Left kidney (tissue), 8 donors: Measurements from ENCODE around the gene GATD1. TPM values are rescaled to one million over a fixed set of nuclear protein-coding genes. Genes with fewer than 3 reads are reported as not detected.

Source experiments
- DNase-seq: peaks from one replicate; pipeline ENCODE4 v3.0.0-alpha.2; 2013
- long read RNA-seq, 8 donors: transcript quantifications; one replicate each; lab custom pipeline, GENCODE V29; 2026
- polyA plus RNA-seq: library from polyadenylated mRNA; unstranded; fragments of 120-200 nt; gene quantifications from one replicate; pipeline ENCODE4 v1.2.1, GENCODE V29; 2013; ENCODE audit not compliant: insufficient read length

The GATD1 gene, protein sequence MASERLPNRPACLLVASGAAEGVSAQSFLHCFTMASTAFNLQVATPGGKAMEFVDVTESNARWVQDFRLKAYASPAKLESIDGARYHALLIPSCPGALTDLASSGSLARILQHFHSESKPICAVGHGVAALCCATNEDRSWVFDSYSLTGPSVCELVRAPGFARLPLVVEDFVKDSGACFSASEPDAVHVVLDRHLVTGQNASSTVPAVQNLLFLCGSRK
- polyA plus RNA-seq, result 65.7 TPM
- long read RNA-seq, donor 1, full-length matches to known transcripts, result 5 of 5 reads
- long read RNA-seq, donor 1, partial matches to known transcripts, result 0 of 5 reads
- long read RNA-seq, donor 1, other reads (novel, unspliced or antisense), result 0 of 5 reads
- long read RNA-seq, donor 2, full-length matches to known transcripts, result 9 of 16 reads
- long read RNA-seq, donor 2, partial matches to known transcripts, result 7 of 16 reads
- long read RNA-seq, donor 2, other reads (novel, unspliced or antisense), result 0 of 16 reads
- long read RNA-seq, donor 3, full-length matches to known transcripts, result 9 of 9 reads
- long read RNA-seq, donor 3, partial matches to known transcripts, result 0 of 9 reads
- long read RNA-seq, donor 3, other reads (novel, unspliced or antisense), result 0 of 9 reads
- long read RNA-seq, donor 4, full-length matches to known transcripts, result 1 of 7 reads
- long read RNA-seq, donor 4, partial matches to known transcripts, result 6 of 7 reads
- long read RNA-seq, donor 4, other reads (novel, unspliced or antisense), result 0 of 7 reads
- long read RNA-seq, donor 5, full-length matches to known transcripts, result 7 of 7 reads
- long read RNA-seq, donor 5, partial matches to known transcripts, result 0 of 7 reads
- long read RNA-seq, donor 5, other reads (novel, unspliced or antisense), result 0 of 7 reads
- long read RNA-seq, donor 6, full-length matches to known transcripts, result 6 of 13 reads
- long read RNA-seq, donor 6, partial matches to known transcripts, result 7 of 13 reads
- long read RNA-seq, donor 6, other reads (novel, unspliced or antisense), result 0 of 13 reads
- long read RNA-seq, donor 7, full-length matches to known transcripts, result 16 of 16 reads
- long read RNA-seq, donor 7, partial matches to known transcripts, result 0 of 16 reads
- long read RNA-seq, donor 7, other reads (novel, unspliced or antisense), result 0 of 16 reads
- long read RNA-seq, donor 8, result 0 reads

DNA sequence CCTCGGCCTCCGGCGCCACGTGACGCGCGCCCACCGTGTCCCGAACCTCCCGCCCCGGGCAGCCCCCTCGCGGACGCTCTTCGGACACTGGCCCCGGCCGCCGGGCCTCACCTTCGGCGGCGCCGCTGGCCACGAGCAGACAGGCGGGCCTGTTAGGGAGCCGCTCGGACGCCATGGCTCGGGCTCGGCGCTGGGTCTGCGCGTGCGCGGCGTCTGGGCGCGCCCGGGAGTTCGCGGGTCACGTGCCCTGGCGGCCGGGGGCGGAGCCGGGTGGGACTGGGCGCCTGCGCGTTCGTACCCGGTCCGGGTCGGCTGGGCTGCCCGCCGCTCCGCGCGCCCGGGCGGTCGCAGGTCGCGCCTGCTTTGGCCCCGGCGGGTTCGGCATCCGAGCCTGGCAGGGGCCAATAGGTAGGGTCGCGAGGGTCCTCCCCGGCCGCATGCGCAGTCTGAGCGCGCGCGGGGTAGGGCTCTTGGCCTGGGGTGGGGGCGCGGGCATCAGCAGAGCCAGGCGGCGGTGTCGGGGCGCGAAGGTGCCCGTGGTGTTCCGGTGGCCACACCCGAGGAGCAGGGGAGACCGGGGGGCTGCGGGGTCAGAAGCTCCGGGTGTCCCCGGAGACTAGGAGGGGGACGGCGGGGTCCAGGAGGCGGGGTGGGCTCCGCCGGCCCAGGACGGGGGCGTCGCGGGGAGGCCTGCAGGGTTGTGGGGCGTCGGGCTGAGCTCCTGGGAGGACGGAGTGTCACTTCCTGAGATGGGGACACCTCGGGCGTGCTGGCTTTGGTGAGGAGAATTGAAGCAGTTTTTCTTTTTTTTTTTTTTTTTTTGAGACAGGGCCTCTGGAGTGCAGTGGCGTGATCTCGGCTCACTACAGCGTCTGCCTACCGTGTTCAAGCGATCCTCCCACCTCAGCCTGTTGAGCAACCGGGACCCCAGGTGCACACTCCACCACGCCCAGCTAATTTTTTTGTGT, at the start of gene GATD1:
Gene GATD1 (minus strand): TSS at position 200 of the 968 bp plus-strand sequence. CDS start 25 bp downstream, at position 175.
- DNase-seq, result peak; percentile 90

DNA sequence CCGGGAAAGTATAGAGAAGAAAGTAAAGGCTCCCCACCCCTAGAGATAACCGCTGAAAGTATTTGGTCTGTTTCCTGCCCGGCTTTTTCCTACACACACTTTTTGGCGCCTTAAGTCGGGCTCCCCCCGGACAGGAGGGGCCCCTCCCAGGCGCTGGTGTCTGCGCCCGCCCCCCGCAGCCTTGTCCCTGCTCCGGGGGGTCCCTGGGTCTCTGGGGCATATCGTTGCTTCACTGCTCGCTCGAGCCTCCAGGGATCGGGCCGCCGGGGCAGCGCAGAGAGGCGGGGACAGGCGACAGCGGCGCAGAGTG, 49.5 kb upstream of the GATD1 start:
- no peak for DNase-seq

DNA sequence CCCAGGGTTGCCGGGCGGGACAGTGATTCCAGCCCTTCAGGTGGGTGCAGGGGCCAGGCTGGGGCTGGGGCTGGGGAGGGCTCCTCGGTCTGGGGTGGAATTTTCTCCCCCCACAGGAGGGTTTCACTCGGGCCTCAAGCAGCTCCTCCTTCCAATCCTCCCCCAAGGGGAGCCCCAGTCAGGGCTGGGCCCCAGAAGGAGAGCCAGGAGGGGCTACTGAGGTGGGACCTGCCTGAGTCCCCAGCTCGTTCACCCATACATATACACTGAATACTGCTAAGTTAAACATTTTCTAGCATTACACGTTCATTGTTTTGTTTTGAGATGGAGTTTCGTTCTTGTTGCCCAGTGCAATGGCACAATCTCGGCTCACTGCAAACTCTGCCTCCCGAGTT, 48.9 kb upstream of the GATD1 start:
- DNase-seq, result no peak

DNA sequence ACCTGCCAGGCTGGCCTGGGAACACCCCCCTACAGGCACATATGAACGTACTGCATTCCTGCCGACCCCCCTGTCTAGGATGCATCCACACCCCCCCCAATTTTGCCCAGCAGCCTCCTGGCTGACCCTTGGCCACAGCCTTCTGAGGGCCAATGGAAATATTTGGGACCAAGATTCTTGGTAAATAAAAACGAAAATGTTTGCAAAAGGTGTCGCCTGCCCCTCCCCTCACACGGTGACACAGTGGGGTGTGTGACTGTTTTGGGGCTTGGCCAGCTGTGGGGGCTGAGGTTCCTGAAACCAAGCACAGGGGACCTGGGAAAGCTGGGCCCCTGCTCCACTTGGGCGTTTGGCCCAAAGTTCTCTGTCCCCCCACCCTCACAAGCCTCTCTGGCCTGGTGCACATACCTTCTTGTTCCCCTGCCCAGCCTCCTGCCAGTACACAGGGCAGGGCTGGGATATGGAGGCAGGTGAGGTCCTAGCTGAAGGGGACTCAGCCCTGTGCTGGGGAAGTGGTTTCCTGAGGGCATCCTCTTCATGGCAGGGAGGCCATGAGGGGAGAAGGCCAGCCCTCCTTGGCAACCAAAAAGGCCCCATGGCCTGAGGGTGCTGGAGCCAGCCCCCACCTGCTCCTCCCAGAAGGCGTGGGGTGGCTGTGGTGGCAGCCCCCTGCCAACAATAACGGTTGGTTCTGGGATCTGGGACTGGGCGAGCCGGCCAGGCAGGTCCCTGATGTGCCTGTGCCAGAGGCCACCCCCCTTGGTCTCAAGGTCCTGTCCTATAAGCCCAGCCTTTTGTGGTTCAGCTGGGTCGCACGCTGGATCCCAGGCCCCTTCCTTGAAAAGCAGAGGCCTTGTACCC, 48.3 kb upstream of the GATD1 start:
- DNase-seq, result no peak

DNA sequence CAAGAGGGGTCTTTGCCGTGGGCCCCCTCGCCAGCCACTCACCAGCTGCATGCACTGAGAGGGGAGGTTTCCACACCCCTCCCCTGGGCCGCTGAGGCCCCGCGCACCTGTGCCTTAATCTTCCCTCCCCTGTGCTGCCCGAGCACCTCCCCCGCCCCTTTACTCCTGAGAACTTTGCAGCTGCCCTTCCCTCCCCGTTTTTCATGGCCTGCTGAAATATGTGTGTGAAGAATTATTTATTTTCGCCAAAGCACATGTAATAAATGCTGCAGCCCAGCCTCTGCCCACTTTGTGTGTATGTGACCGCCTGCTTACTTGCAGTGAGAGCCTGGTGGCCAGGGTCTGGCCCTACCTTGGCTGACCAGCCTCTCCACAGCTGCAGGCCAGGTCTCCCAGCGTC, 47.7 kb upstream of the GATD1 start:
- no peak for DNase-seq

DNA sequence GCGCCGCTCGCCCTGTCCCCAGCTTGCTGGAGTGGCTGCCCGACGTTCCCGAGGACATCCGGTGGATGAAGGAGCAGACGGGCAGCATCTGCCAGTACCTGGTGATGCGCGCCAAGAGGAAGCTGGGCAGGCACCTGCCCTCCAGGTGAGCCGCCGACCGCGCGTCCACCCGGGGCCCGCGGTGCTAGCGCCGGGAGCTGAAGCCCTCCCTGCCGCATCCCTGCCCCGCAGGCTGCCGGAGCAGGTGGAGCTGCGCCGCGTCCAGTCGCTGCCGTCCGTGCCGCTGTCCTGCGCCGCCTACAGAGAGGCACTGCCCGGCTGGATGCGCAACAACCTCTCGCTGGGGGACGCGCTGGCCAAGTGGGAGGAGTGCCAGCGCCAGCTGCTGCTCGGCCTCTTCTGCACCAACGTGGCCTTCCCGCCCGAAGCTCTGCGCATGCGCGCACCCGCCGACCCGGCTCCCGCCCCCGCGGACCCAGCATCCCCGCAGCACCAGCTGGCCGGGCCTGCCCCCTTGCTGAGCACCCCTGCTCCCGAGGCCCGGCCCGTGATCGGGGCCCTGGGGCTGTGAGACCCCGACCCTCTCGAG, 47.1 kb upstream of the GATD1 start:
- no peak for DNase-seq

DNA sequence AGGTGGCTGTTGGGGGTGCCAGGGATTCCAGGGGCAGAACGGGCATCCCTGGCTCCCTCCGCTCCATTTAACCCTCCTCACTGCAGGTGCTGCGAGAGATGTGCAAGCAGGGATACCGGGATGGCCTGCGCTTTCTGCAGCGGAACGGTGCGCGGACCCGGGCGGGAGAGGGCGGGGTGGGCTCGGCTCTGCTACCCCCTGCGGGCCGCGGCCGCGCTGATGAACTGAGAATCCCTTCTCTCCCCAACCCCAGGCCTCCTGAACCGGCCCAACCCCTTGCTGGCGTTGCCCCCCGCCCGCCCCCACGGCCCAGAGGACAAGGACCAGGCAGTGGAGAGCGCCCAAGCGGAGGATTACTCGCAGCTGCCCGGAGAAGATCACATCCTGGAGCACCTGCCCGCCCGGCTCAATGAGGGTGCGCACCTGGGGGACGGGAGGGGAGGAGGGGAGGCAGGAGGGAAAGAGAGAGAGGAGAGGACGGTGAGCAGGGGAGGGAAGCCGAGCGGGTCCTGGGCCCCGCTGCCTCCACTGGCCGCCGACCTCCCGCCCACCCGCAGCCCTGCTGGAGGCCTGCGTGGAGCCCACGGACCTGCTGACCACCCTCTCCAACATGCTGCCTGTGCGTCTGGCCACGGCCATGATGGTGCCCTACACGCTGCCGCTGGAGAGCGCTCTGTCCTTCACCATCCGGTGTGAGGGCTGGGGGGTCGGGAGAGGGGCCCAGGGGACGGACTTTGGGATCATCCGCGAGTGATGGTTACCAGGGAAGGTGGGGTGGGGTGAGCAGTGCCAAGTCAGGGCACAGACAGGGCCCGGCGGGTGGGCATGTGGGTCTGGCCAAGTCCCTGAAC, 46.4 kb upstream of the GATD1 start:
- no peak for DNase-seq

DNA sequence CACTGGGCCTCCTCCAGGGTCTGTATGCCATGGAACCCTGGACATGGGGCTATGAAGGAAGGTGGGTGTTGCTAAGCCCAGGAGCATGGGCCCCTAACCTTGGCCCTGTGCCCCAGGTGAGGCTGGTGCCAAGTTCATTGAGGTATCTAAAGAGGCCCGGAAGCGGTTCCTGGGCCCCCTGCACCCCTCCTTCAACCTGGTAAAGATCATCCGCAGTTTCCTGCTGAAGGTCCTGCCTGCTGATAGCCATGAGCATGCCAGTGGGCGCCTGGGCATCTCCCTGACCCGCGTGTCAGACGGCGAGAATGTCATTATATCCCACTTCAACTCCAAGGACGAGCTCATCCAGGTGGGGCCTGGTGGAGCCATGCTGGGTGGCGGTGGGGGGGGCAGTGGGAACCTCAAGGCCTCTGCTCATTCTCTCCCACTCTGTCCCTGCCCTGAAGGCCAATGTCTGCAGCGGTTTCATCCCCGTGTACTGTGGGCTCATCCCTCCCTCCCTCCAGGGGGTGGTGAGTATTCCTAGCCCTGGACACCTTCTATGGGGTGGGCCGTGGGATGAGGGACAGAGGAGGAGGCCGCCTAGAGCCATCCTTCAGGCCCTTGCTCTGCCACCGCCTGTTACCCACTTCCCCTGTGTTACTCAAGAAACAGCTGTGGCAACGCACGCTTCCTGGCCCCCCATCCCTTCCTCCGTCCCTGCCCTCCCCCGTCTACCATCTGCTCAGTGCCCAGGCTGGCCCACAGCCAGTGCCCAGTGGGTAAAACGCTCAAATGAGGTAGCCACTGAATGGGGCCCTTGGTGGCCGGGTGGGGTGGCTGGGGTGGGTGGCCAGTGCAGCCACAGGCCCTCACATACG, 44.5 kb upstream of the GATD1 start:
- no peak for DNase-seq

DNA sequence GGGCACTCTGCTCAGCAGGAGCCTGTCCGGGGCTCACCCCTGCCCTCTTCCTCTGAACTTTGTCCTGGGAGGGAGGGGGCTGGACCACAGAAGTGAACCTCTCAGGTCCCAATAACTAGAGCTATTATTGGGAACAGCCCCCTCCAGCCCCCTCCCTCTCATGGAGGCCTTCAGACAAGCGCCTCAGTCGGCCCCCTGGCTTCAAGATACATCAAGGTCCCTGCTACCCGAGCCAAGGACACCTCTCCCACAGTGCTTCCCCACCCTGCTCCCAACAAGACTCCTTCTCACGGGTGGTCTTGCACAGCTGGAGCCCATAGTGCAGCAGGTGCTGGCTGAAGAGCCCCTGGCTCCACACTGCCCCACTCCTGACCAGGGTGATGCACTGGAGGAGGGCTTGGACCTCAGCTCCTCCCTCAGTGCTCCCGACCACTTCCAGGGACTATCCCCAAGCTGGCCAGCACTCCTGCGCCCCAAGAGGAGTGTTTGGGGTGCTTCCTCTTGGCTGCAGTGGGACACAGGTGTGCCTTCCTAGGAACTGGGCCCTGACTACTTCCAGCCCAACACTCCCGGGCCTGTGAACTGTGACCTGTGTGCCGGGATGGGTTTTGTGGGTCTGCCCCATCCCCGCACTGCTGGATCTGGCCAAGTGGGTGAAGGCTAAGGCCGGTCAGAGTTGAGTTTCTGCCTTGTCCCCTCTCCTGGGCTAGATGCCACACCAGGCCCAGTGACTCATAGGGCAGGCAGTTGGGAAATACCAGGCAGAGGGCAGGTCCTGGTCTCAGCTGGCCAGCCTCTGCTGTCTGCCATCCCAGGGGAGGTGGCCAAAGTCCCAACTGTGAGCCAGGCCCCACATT, 43.6 kb upstream of the GATD1 start:
- no peak for DNase-seq

DNA sequence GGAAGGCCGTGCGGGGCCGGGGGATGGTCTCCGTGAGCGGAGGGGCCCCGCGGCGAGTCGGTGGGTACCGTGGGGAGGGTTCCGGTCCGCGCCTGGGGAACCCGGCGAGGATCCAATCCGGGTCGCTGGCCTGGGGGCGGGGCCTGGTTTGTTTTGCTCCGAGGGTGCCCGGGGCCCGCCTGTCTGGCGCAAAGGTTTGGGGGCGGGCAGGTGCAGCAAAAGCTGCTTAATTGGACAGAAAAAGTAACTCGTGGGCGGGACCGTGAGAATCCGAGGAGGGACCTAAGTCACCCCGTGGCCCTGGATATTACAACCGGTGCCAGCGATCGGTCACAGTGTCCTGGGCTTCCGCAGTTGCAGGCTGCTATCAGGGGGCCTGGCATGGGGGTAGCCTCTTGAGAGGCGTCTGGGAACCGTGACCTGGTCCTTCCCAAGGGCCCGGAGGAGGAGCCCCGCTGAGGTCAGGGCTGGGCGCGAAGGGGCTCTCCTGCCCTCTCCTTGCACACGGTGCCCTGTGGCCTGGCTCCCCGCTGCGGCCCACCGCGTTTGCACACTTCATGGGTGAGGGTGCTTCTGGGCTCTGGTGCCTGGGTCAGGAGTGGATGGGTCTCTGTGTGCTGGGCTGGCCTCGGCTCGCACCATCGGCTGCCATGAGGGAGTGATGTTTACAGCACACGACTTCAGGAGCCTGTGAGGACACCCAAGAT, 42.8 kb upstream of the GATD1 start:
- no peak for DNase-seq

DNA sequence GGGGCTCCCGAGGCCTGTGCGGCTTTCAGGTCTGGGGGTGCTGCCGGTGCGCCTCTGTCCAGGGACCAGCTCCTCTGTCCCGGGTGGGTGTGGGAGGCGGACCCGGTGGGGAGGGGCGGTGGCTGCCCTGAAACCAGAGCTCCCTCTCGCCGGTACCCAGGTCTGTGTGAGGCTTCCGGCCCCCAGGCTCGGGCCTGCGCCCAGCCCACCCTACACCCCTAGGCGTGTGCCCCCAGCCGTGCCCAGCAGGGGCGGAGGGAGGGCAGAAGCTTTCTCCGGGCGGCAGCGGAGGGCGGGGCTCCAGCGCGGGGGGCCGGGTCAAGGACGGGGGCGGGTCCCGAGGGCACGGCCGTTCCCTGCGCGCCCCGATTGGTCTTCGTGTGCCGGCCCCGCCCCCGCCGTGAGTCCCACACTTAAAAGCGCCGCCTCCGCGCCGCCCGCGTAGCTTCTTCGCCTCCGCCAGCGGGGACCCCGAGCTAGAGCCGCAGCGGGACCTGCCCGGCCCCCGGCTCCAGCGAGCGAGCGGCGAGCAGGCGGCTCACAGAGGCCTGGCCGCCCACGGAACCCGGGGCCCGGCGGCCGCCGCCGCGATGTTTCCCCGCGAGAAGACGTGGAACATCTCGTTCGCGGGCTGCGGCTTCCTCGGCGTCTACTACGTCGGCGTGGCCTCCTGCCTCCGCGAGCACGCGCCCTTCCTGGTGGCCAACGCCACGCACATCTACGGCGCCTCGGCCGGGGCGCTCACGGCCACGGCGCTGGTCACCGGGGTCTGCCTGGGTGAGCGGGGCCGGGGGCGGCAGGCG, 42.0 kb upstream of the GATD1 start:
- peak; percentile 86 for DNase-seq

DNA sequence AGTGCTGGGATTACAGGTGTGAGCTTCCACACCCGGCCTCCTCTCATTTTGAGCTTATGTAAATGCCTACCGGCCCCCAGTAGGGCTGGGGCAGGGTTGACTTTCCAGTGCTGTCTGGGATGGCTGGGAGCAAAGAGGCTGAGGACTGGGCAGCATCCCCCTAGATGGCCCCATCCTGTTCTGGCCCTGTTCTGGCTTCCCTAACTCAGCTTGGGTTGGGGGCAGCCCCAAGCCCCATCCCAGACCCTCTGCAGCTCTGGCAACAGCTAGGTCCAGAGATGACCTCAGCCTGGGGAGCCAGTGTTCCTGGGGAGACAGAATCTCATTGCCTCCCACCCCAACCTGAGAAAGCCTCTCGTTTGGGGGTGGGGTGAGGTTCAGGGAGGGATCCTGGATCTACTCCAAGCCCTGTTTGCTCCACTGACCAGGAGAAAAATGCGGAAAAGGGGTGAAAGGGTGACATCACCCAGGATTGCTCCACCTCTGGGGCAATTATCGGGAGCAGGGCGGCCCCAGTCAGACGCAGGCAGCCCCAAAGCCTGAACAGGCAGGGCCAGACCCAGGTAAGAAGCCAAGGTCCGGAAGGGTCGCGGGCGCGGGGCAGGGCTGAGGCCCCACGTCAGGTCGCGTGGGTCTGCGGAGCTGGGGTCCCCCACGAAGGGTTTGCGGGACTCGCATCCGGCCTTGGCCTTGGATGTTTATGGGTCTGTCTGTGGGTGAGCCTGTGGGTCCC, 41.3 kb upstream of the GATD1 start, which contains the start of gene PNPLA2:
Gene PNPLA2 (plus strand): TSS at position 519 of the 733 bp plus-strand sequence. CDS start 805 bp downstream, outside the sequence.
- DNase-seq, result no peak

DNA sequence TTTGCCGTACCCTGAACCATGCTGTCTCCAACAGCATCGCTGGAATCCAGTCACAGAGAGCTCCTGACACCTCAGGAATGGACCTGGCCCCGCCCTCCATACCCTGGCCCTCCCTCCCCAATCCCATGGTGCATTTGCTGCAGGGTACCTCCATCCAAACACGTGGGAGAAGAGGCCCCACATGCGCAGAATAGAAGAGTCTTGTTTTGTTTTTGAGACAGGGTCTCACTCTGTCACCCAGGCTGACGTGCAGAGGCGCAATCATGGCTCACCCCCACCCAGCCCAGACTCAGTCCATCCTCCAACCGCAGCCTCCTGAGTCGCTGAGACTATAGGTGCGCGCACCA, 39.1 kb upstream of the GATD1 start:
- no peak for DNase-seq

DNA sequence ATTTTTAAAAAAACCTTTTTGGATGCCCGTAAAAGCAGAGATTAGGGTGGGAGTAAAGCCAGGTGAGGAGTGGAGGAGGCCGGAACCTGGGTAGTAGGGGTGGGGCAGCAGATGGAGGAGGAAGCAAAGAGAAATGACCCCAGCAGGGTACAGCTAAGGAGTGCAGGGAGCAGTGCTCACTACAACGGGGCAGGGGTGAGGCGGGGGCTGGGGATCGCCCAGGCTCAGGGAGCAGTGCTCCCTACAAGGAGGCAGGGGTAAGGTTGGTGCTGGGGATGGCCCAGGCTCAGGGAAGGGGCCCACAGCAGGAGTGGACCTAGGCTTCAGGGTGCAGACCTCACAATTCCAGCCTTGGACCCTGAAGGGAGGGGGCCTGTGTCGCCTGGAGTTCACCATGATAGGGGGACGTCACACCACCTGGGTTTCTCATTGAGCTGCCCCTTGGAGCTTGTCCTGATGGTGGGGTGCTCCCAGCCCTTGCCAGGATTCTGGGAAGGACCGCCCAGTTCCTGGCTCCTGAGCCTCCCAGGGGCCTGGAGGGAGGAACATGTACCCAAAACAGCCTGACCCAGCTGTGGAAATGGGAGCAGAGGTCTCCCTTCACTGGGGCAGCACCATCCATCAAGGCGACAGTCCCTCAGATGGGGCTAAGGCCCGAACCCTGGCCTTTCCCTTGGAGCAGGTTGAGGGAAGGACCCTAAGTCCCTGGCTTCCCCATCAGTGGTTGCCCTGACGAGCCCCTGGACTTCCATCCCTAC, 38.6 kb upstream of the GATD1 start:
- no peak for DNase-seq
